Measurements from ENCODE around the gene TEX14.

GRCh38 chr17:58510075-58510474 is 181.8 kb downstream of the TEX14 start:
- TF ChIP-seq MYC (IDR thresholded peaks at IDR 0.05; ENCODE audit: insufficient read depth, insufficient read length, insufficient replicate concordance, low read length, severe bottlenecking): no peak
- TF ChIP-seq CTCF (IDR thresholded peaks at IDR 0.05 in 2 of 3, conservative IDR thresholded peaks at IDR 0.05 in 1 of 3; ENCODE audit: control insufficient read depth in 2 of 3, extremely low read depth in 1 of 3, insufficient read depth in 1 of 3, low read depth in 3 of 3, low read length in 3 of 3): no peak

Data from GM12878 (cell line).